Measurements from ENCODE around the gene MED15.

- TF ChIP-seq POLR2A (IDR thresholded peaks at IDR 0.05; ENCODE audit: low read depth, low read length) = no peak
- no peak for TF ChIP-seq TAF1 (IDR thresholded peaks at IDR 0.05; ENCODE audit: low read depth, low read length)
- no peak for TF ChIP-seq POLR2AphosphoS5 (IDR thresholded peaks at IDR 0.05; ENCODE audit: low read depth, low read length)
Observed at GRCh38 chr22:20615533-20616450, 108.4 kb downstream of the MED15 start.
